HG03575 (cell line): ENCODE measurements around the gene ACACB.

Experiments
- ATAC-seq: cut with Tn5 transposase; IDR thresholded peaks from one replicate; pipeline ENCODE4 v1.9.1; 2021; ENCODE audit not compliant: unreplicated experiment, insufficient number of reproducible peaks, low FRiP score; ENCODE audit errors: extremely low read depth

Gene ACACB

DNA sequence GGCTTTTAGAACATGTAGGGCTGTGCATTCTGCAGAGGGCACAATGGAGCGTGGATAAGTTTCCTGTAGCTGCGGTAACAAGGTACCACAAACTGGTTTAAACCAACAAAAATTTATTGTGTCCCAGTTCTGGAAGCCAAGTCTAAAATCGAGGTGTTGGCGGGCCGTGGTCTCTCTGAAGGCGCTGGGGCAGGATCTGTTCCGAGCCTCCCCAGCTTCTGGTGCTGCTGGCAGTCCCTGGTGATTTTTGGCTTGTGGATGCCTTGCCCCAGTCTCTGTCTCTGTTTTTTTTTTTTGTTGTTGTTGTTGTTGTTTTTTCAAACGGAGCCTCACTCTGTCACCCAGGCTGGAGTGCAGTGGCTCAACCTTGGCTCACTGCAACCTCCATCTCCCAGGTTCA is 77.5 kb downstream of the ACACB start:
- ATAC-seq: no peak

DNA sequence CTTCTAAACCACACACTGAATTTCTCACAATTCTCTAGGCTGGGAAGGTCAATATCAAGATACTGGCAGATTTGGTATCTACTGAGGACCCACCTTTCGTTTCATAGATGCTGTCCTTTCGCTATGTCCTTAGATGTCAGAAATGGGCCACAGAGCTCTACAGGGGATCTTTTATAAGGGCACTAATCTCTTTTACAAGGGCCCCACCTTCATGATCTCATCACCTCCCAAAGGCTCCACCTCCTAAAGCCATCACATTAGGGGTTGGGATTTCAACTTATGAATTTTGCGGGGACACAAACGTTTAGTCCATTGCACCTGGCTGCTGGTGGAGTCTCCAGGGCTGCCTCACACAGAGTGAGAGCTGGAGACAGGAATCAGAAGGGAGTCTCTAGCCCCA is 79.9 kb downstream of the ACACB start:
- no peak for ATAC-seq

GRCh38 chr12:109197327-109197726 is 80.9 kb downstream of the ACACB start:
- no peak for ATAC-seq

DNA sequence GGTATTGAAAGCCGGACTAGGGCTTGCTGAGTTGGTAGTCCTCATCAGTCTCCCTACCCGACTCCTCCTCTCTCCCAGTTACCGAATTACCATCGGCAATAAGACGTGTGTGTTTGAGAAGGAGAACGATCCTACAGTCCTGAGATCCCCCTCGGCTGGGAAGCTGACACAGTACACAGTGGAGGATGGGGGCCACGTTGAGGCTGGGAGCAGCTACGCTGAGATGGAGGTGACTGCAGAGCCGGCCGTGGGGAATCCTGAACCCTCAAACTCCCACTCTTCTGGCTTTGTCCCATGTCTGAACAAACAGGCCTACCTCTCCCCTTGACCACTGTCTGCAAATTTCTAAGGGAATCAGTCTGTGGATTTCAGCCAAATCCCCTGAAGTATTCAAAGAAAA is 82.9 kb downstream of the ACACB start:
- ATAC-seq: no peak

GRCh38 chr12:109200825-109201495 is 84.6 kb downstream of the ACACB start:
- ATAC-seq: no peak

GRCh38 chr12:109201496-109201885 is 85.1 kb downstream of the ACACB start:
- ATAC-seq: no peak

- no peak for ATAC-seq
These were observed 86.4 kb downstream of the ACACB start for GRCh38 chr12:109202770-109203169.

GRCh38 chr12:109203480-109203879 is 87.1 kb downstream of the ACACB start:
- ATAC-seq: no peak

- ATAC-seq: no peak
These were observed 92.7 kb downstream of the ACACB start for GRCh38 chr12:109209082-109209481.

- no peak for ATAC-seq
These were observed 96.2 kb downstream of the ACACB start for GRCh38 chr12:109212460-109213115.

- ATAC-seq: no peak
These were observed 97.7 kb downstream of the ACACB start for GRCh38 chr12:109214131-109214530.

DNA sequence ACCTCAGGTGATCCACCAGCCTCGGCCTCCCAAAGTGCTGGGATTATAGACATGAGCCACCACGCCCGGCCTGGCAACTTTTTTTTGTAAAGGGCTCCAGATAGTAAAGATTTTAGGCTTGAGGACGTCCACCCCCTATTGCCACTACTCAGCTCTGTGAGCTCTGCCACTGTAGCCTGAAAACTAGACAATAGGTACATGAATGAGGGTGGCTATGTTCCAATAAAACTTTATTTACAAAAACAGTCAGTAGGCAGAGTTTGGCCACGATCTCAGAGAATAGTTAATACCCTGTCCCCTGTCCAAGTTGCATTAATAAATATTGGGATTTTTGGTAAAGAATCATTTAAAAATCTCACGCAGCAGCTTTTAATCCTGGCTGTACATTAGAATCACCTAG is 102.6 kb downstream of the ACACB start:
- no peak for ATAC-seq

GRCh38 chr12:109219938-109220337 is 103.6 kb downstream of the ACACB start:
- ATAC-seq: no peak

GRCh38 chr12:109221277-109221931 is 105.0 kb downstream of the ACACB start:
- ATAC-seq: no peak

DNA sequence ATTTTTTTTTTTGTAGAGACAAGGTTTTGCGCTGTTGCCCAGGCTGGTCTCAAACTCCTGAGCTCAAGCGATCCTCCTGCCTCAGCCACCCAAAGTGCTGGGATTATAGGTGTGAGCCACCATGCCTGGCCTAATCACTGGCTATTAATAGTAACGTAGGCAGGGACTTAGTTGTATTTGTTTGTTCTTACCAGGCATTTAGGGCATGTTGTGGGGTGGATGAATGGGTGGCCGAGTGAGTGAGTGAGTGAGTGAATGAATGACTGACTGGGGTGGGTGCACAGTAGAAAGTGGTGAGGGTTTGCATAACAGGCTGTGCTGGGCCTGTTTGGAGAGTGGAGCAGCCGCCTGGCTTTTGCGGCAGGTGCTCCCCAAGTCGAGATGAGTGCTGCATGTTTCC is 105.7 kb downstream of the ACACB start:
- ATAC-seq: no peak

DNA sequence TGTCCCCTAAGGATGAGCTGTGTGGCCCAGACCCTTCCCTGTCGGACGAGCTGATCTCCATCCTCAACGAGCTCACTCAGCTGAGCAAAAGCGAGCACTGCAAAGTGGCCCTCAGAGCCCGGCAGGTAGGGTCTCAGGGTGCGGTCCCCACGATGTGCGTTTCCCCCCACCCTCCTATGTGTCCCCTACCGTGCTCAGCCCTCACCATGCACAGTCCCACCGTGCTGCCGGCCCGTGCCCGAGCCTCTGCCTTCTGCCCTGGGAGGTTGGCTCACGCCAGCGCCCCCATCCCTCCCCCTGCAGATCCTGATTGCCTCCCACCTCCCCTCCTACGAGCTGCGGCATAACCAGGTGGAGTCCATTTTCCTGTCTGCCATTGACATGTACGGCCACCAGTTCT is 106.1 kb downstream of the ACACB start:
- no peak for ATAC-seq

- no peak for ATAC-seq
These were observed 106.8 kb downstream of the ACACB start for GRCh38 chr12:109223211-109223610.

DNA sequence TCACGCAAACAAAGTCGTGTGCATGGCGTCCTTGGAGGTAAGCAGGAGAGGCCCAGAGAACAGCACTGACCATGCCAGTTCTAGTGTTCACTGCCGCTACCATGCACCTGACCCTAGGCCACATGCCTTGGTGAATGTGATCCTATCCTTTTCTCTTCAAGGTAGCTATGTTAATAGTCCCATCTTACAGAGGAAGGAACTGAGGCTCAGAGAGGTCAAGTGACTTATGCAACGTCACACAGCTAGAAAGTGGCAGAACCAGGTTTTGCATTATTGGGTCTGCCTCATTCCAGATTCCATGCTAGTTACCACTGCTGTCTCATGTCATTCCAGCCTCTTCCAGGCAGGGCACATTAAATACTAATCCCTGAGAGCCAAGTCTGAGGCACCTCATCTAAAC is 107.5 kb downstream of the ACACB start:
- no peak for ATAC-seq

DNA sequence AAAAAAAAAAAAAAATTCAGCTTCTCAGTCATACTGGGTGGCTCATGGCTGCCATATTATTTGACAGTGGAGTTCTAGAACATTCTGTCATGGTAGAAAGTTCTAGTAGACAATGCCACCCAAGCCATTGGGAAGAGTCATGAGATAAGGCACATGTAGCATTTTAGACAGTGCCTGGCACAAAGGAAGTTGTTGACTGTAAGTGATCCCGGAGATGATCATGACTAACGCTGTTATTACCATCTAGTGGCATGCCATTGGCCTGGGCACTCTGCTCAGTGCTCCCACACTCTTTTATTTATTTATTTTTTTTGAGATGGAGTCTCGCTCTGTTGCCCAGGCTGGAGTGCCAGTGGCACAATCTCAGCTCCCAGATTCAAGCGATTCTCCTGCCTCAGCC is 112.3 kb downstream of the ACACB start:
- no peak for ATAC-seq

DNA sequence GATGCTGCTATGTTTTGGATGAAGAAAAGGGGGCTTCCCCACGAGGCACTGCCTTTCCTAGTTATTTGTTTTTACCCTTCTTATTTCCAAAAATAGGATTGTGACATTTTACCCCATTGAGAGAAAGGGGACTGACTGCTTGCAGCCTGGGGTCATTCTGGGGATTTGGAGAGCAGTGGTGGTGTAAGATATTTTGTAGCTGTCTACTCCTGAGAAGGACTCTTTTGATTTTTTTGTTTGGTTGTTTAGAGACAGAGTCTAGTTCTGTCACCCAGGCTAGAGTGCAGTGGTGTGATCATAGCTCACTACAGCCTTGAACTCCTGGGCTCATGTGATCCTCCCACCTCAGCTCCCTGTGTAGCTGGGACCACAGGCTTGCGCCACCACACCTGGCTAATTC is 113.8 kb downstream of the ACACB start:
- no peak for ATAC-seq
